ENCODE results near the gene MAD1L1. TPM values are rescaled to one million over a fixed set of nuclear protein-coding genes. Genes with fewer than 3 reads are reported as not detected.

MAD1L1 gene
- total RNA-seq, 2 donors from 2014 or later = 59.1 to 61.4 TPM

DNA sequence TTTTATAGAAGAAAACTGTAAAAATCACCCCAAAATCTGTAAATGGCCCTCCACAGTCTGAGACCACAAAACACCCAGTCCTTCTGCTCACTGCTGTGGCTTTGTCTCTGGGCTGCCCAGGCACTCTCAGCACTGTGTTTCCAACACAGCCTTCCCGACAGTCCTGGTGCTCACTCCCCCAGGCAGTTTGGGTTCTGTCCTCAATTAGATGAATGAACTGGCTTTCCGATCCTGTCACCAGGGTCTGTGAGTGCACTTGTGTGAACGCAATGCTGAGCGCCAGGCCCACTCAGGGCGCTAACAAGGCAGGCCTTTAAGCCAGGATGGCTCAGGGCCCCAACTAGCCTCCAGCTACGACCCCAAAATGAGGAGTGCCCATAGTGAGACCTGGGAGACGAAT lies 3.3 kb downstream of the MAD1L1 start:
- no peaks in the 10 kb centered on the region for H3K9me3 Mint-ChIP-seq

DNA sequence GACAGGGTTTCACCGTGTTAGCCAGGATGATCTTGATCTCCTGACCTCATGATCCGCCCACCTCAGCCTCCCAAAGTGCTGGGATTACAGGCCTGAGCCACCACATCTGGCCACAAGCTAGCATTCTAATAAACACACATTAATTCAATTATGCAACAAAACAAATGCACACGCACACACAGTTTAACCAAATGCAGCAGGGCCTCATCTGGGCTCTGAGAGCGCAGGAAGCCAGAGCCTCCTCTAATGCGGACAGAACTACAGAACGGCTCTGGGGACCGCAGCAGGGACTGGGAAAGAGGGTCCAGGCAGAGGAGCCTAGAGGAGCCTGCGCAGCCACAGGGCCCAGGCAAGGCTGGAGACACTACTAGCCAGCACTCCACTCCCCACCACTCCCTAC lies 3.8 kb downstream of the MAD1L1 start:
- 93 to 100% methylated on average over 4 to 8 of the region's 8 CpGs for WGBS, 2 experiments (ENCODE audit: insufficient coverage in 1 of 2, insufficient read length in 1 of 2)
- H3K4me3 ChIP-seq (ENCODE audit: low read length) = no peak overlapping the region
- Mint-ChIP-seq H3K9me3 (no peaks in the 10 kb centered on the region), H3K27me3 (ENCODE audit: insufficient read depth) (no peaks in the 10 kb centered on the region), H3K36me3 (ENCODE audit: low read depth) (peaks cover 53% of the 10 kb centered on the region), H3K27ac (no peak overlapping the region), H3K4me1 (peaks cover 9% of the 10 kb centered on the region), H3K4me3 (no peak overlapping the region)
- no peak overlapping the region for H3K9ac ChIP-seq (ENCODE audit: extremely low read depth, low read length, poor library complexity, severe bottlenecking)
- no peak overlapping the region for H3K27ac ChIP-seq (ENCODE audit: low read depth, low read length)
- H3K4me1 ChIP-seq (ENCODE audit: control insufficient read depth, insufficient read depth, low read length) = no peaks in the 10 kb centered on the region
- peaks cover 59% of the 10 kb centered on the region for H3K36me3 ChIP-seq (ENCODE audit: control insufficient read depth, insufficient read depth, low read length)
- TF ChIP-seq, protein P1, sequence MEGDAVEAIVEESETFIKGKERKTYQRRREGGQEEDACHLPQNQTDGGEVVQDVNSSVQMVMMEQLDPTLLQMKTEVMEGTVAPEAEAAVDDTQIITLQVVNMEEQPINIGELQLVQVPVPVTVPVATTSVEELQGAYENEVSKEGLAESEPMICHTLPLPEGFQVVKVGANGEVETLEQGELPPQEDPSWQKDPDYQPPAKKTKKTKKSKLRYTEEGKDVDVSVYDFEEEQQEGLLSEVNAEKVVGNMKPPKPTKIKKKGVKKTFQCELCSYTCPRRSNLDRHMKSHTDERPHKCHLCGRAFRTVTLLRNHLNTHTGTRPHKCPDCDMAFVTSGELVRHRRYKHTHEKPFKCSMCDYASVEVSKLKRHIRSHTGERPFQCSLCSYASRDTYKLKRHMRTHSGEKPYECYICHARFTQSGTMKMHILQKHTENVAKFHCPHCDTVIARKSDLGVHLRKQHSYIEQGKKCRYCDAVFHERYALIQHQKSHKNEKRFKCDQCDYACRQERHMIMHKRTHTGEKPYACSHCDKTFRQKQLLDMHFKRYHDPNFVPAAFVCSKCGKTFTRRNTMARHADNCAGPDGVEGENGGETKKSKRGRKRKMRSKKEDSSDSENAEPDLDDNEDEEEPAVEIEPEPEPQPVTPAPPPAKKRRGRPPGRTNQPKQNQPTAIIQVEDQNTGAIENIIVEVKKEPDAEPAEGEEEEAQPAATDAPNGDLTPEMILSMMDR (conservative IDR thresholded peaks at IDR 0.05) = no peak
- H3K9me3 ChIP-seq (ENCODE audit: control insufficient read depth, low read length) = no peaks in the 10 kb centered on the region
- DNase-seq = no peak
- no peaks in the 10 kb centered on the region for H3K27me3 ChIP-seq (ENCODE audit: control insufficient read depth, insufficient read depth, low read length, poor library complexity, severe bottlenecking)

More for the DNA sequence above, 3.3 kb downstream of the MAD1L1 start:
- Mint-ChIP-seq H3K4me3 (no peak overlapping the region), H3K36me3 (ENCODE audit: low read depth) (peaks cover 52% of the 10 kb centered on the region), H3K4me1 (peaks cover 9% of the 10 kb centered on the region), H3K27ac (peak overlapping the region; percentile 75), H3K27me3 (ENCODE audit: insufficient read depth) (no peaks in the 10 kb centered on the region)
- Histone ChIP-seq H3K27ac (ENCODE audit: low read depth, low read length) (no peak overlapping the region), H3K9ac (ENCODE audit: extremely low read depth, low read length, poor library complexity, severe bottlenecking) (no peak overlapping the region), H3K27me3 (ENCODE audit: control insufficient read depth, insufficient read depth, low read length, poor library complexity, severe bottlenecking) (no peaks in the 10 kb centered on the region), H3K9me3 (ENCODE audit: control insufficient read depth, low read length) (no peaks in the 10 kb centered on the region), H3K4me3 (ENCODE audit: low read length) (no peak overlapping the region), H3K36me3 (ENCODE audit: control insufficient read depth, insufficient read depth, low read length) (peaks cover 63% of the 10 kb centered on the region), H3K4me1 (ENCODE audit: control insufficient read depth, insufficient read depth, low read length) (no peaks in the 10 kb centered on the region)
- DNase-seq = no peak
- 94 to 99% methylated on average over 6 to 7 of the region's 7 CpGs for WGBS, 2 experiments (ENCODE audit: insufficient coverage in 1 of 2, insufficient read length in 1 of 2)
- TF ChIP-seq, protein P1 (conservative IDR thresholded peaks at IDR 0.05) = no peak

- H3K36me3 ChIP-seq (ENCODE audit: control insufficient read depth, insufficient read depth, low read length) = peaks cover 61% of the 10 kb centered on the region
- no peaks in the 10 kb centered on the region for H3K27me3 ChIP-seq (ENCODE audit: control insufficient read depth, insufficient read depth, low read length, poor library complexity, severe bottlenecking)
- peak overlapping the region; percentile 39 for H3K27ac Mint-ChIP-seq
- no peaks in the 10 kb centered on the region for H3K9me3 ChIP-seq (ENCODE audit: control insufficient read depth, low read length)
- H3K9ac ChIP-seq (ENCODE audit: extremely low read depth, low read length, poor library complexity, severe bottlenecking) = no peak overlapping the region
- H3K4me1 Mint-ChIP-seq = peaks cover 5% of the 10 kb centered on the region
- no peaks in the 10 kb centered on the region for H3K4me1 ChIP-seq (ENCODE audit: control insufficient read depth, insufficient read depth, low read length)
- TF ChIP-seq, protein P1 (conservative IDR thresholded peaks at IDR 0.05) = no peak
- 92 to 97% methylated on average over 15 of the region's 15 CpGs for WGBS, 2 experiments (ENCODE audit: insufficient coverage in 1 of 2, insufficient read length in 1 of 2)
- DNase-seq = no peak
- no peak overlapping the region for H3K27ac ChIP-seq (ENCODE audit: low read depth, low read length)
- H3K4me3 Mint-ChIP-seq = no peak overlapping the region
- H3K36me3 Mint-ChIP-seq (ENCODE audit: low read depth) = peaks cover 58% of the 10 kb centered on the region
- H3K27me3 Mint-ChIP-seq (ENCODE audit: insufficient read depth) = no peaks in the 10 kb centered on the region
- H3K4me3 ChIP-seq (ENCODE audit: low read length) = no peak overlapping the region
- H3K9me3 Mint-ChIP-seq = no peaks in the 10 kb centered on the region
Measured at GRCh38 chr7:2227699-2228098, 5.0 kb downstream of the MAD1L1 start.

All from endodermal cell (in vitro differentiated cells).